Colonic mucosa (tissue), 4 donors: ENCODE results near the gene AP2A1. TPM values are rescaled to one million over a fixed set of nuclear protein-coding genes. Genes with fewer than 3 reads are reported as not detected.

Experiments
- DNase-seq: peaks from one replicate; pipeline ENCODE4 v3.0.0-alpha.2; 2020
- H3K27ac ChIP-seq: fragments of 200-600 bp; one replicate; pipeline ENCODE4 v1.8.0; 2021
- H3K27me3 ChIP-seq: fragments of 200-600 bp; one replicate; pipeline ENCODE4 v1.8.0; 2021
- H3K36me3 ChIP-seq: fragments of 200-600 bp; one replicate; pipeline ENCODE4 v1.8.0; 2021
- H3K4me1 ChIP-seq: fragments of 200-600 bp; one replicate; pipeline ENCODE4 v1.8.0; 2021; ENCODE audit warnings: mild to moderate bottlenecking
- H3K4me3 ChIP-seq: fragments of 200-600 bp; one replicate; pipeline ENCODE4 v1.8.0; 2021
- H3K9ac ChIP-seq, 2 donors: one replicate each; pipeline ENCODE4 v1.7.0; 2013; ENCODE audit warnings: control low read depth in 2 of 2, low read depth in 2 of 2, low read length in 2 of 2
- H3K9me3 ChIP-seq: fragments of 200-600 bp; one replicate; pipeline ENCODE4 v1.8.0; 2021
- intact Hi-C: fragments of 100-400 bp; cut with DNase I; formaldehyde crosslinking; loops from one replicate; pipeline ENCODE4 v1.14.1; 2022
- total RNA-seq, 2 donors: library from RNA; stranded (reverse); fragmentation: NEBNext Ultra II Directional in 1 of 2; extraction: Animal tissue kit (Norgen Biotek cat#: 25700) in 1 of 2; gene quantifications; one replicate each; pipeline ENCODE4 v1.2.1, GENCODE V29; 2021
- TF ChIP-seq, protein P1 (sequence below): fragments of 200-600 bp; IDR thresholded peaks from one replicate; pipeline ENCODE4 v1.8.0; 2022; ENCODE audit warnings: antibody characterized with exemption, mild to moderate bottlenecking
- donor health status: healthy.
- donor health status: DM: no; HTN: no; CAD: no.
- donor health status: DM: no; HTN: no; CAD: no.

The AP2A1 gene
- total RNA-seq, 2 donors from 2014 or later = 80.0 to 92.1 TPM

GRCh38 chr19:49787746-49788145 lies 20.9 kb downstream of the AP2A1 start:
- Histone ChIP-seq H3K9ac (no peak overlapping the region), H3K9me3 (no peaks in the 10 kb centered on the region), H3K27me3 (no peaks in the 10 kb centered on the region), H3K27ac (no peak overlapping the region), H3K4me3 (no peak overlapping the region), H3K36me3 (no peaks in the 10 kb centered on the region), H3K4me1 (no peaks in the 10 kb centered on the region)
- TF ChIP-seq, protein P1, sequence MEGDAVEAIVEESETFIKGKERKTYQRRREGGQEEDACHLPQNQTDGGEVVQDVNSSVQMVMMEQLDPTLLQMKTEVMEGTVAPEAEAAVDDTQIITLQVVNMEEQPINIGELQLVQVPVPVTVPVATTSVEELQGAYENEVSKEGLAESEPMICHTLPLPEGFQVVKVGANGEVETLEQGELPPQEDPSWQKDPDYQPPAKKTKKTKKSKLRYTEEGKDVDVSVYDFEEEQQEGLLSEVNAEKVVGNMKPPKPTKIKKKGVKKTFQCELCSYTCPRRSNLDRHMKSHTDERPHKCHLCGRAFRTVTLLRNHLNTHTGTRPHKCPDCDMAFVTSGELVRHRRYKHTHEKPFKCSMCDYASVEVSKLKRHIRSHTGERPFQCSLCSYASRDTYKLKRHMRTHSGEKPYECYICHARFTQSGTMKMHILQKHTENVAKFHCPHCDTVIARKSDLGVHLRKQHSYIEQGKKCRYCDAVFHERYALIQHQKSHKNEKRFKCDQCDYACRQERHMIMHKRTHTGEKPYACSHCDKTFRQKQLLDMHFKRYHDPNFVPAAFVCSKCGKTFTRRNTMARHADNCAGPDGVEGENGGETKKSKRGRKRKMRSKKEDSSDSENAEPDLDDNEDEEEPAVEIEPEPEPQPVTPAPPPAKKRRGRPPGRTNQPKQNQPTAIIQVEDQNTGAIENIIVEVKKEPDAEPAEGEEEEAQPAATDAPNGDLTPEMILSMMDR = no peak
- intact Hi-C loops = no loop called here
- no peak for DNase-seq

GRCh38 chr19:49788857-49789256 lies 22.1 kb downstream of the AP2A1 start:
- no peak for DNase-seq
- H3K9ac ChIP-seq = no peak overlapping the region
- TF ChIP-seq, protein P1 = no peak
- H3K36me3 ChIP-seq = peaks cover 3% of the 10 kb centered on the region
- H3K27ac ChIP-seq = no peak overlapping the region
- no peak overlapping the region for H3K4me3 ChIP-seq
- H3K9me3 ChIP-seq = no peaks in the 10 kb centered on the region
- H3K4me1 ChIP-seq = no peaks in the 10 kb centered on the region
- intact Hi-C loops = no loop called here
- H3K27me3 ChIP-seq = no peaks in the 10 kb centered on the region

DNA sequence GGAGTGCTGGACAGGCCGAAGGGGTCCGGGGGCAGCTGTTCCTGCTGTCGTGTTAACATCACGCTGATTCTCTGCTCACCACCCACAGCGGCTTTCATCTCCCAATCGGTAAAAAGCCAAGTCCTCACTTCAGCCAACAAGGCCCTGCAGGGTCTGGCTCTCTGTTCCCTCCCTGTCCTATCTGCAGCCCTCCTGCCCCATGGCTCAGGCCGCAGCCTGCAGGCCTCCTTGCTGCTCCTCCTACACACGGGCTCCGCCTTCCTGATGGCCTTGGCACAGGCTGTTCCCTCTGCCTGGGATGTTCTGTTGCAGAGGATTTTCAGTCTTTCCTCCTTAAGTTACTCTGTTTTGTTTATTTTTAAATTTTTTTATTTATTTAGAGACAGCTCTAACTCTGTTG lies 24.1 kb downstream of the AP2A1 start:
- Histone ChIP-seq H3K4me3 (no peak overlapping the region), H3K27me3 (no peaks in the 10 kb centered on the region), H3K36me3 (peaks cover 7% of the 10 kb centered on the region), H3K4me1 (no peaks in the 10 kb centered on the region), H3K9me3 (no peaks in the 10 kb centered on the region), H3K9ac (no peak overlapping the region), H3K27ac (no peak overlapping the region)
- intact Hi-C loops = no loop called here
- DNase-seq = no peak
- TF ChIP-seq, protein P1 = no peak

DNA sequence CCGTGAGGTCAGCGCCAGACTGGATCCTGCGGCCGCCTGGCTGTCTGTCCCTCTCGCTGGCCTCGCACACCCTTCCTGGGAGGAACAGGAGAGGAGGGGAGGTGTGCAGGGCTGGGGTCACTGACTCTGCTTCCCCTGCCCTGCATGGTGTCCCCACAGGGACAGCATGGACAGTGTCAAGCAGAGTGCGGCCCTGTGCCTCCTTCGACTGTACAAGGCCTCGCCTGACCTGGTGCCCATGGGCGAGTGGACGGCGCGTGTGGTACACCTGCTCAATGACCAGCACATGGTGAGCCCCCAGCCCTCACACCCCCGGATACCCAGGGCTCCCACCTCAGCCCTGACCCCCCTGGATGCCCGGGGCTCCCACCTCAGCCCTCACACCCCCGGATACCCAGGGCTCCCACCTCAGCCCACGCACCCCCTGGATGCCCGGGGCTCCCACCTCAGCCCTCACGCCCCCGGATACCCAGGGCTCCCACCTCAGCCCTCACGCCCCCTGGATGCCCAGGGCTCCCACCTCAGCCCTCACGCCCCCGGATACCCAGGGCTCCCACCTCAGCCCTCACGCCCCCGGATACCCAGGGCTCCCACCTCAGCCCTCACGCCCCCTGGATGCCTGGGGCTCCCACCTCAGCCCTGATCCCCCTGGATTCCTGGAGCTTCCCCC lies 25.1 kb downstream of the AP2A1 start:
- intact Hi-C loops = no loop called here
- no peaks in the 10 kb centered on the region for H3K9me3 ChIP-seq
- H3K9ac ChIP-seq = no peak overlapping the region
- H3K27ac ChIP-seq = no peak overlapping the region
- H3K27me3 ChIP-seq = no peaks in the 10 kb centered on the region
- H3K36me3 ChIP-seq = peaks cover 13% of the 10 kb centered on the region
- TF ChIP-seq, protein P1 = no peak
- no peaks in the 10 kb centered on the region for H3K4me1 ChIP-seq
- DNase-seq = no peak
- no peak overlapping the region for H3K4me3 ChIP-seq

DNA sequence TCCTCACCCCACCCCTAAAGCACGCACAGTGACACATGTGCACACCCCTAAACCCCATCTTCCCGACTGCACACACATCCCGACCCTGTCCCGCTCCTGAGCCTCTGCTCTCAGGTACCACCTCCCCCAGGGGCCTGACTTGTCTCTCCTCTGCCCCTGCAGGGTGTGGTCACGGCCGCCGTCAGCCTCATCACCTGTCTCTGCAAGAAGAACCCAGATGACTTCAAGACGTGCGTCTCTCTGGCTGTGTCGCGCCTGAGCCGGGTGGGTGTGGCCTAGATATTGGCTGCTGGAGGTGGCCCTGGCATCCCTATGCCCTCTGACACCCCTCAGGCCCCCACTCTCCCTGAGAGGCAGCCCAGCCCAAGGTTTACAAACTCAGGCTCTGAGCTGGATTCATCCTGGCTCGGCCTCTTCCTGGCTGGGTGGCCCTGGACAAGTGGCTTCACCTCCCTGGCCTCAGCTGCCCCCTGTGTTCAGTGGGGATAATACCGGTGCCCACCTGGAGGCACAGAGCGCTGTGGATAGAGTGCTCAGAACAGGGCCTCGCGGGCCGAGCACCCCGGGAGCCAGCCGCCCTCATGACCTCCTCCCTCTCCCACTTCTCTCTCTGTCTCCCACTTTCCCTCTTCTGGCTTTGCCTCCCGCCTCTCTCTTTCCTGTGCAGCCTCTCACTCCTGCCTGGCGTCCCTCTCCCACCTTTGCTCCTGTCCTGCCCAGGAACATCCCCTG lies 26.2 kb downstream of the AP2A1 start:
- TF ChIP-seq, protein P1 = no peak
- intact Hi-C loops = no loop called here
- Histone ChIP-seq H3K4me3 (no peak overlapping the region), H3K4me1 (no peaks in the 10 kb centered on the region), H3K9me3 (no peaks in the 10 kb centered on the region), H3K36me3 (peaks cover 13% of the 10 kb centered on the region), H3K9ac (no peak overlapping the region), H3K27ac (no peak overlapping the region), H3K27me3 (no peaks in the 10 kb centered on the region)
- DNase-seq = no peak
